HT-29 (cell line): ENCODE measurements around the gene PKM. TPM values are rescaled to one million over a fixed set of nuclear protein-coding genes. Genes with fewer than 3 reads are reported as not detected.

ENCODE experiments used
- DNase-seq: peaks from one replicate; pipeline ENCODE4 v3.0.0-alpha.2; 2015; ENCODE audit warnings: low spot score
- total RNA-seq: library from RNA; depleted of rRNA; stranded (reverse); fragments of >200 nt; shearing (Covaris generic); gene quantifications from 2 replicates; pipeline ENCODE4 v1.2.3, GENCODE V29; 2014

PKM gene
- total RNA-seq, 1 experiment from 2014 or later: 1,702 TPM

DNA sequence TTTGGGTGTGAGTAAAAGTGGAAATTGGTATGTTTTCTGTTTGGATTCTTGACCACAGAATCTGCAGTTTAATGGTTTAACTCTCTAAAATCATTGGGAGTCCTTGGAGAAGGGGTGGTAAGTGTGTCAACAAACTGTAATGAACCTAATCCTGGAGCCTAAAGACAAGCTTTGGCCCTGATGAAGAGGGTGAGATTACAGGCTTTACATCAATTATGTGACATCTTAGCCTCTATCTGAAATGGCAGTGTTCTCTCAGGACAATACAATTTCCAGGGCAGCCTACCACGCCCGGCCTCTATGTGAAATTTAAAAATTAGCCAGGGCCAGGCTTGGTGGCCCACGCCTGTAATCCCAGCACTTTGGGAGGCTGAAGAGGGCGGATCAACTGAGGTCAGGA is 4.3 kb upstream of the PKM start:
- DNase-seq: no peak

GRCh38 chr15:72233769-72234168 is 2.8 kb upstream of the PKM start:
- DNase-seq: no peak

- peak; percentile 83 for DNase-seq
Observed at GRCh38 chr15:72231833-72232478, 966 bp upstream of the PKM start.

GRCh38 chr15:72230197-72231065 is 559 bp downstream of the PKM start:
- DNase-seq: peak; percentile 81

DNA sequence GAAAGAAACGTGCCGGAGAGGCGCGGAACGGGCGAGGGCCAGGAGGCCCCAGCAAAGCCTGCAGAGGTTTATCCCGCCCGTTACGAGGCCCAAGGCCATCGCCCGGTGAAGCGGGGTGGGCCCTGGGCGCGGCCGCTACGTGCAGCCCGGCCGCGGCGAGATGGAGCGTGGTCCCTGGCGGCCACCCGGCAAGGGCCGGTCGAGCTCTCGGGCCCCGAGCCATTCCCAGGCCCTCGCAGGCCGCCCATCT is 1.1 kb downstream of the PKM start:
- no peak for DNase-seq

DNA sequence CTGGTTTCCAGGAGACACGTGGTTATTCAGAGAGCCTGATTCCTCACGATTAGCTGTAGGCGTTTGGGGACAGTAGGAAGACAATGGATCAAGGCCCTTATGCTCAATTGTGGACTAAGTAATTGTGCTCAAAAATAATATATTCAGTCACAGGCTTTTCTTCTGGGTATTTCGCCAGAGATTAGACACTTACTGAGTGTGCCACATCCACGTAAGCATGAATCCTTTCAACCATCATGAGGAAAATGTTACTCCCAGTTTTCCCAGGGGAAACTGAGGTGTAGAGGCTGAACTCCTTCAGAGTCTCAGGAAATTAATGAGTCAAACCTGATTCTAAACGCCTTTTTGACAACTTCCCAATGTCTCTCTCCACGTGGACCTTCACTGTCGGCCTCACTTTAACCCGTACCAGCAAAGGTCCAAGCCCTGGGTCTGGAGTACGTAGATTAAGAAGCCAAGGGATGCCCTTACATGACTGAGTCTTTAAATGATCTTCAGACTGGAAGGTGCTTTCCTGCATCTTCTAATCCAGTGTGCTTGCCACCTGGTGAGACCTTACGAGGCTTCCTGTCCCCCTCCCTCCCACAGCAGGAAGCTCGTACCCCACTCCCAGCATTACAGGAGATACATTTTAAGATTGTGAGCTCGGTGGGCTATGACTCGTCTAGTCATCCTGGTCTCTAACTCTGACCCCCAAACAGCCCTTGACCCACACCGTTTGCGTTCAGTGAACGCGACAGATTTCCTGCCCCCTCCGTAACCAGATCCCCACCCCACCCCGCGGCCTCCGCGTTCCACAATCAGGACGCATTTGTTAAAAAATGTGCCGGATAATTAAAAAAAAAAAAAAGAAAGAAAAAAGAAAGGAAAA is 1.7 kb downstream of the PKM start:
- peak; percentile 38 for DNase-seq

DNA sequence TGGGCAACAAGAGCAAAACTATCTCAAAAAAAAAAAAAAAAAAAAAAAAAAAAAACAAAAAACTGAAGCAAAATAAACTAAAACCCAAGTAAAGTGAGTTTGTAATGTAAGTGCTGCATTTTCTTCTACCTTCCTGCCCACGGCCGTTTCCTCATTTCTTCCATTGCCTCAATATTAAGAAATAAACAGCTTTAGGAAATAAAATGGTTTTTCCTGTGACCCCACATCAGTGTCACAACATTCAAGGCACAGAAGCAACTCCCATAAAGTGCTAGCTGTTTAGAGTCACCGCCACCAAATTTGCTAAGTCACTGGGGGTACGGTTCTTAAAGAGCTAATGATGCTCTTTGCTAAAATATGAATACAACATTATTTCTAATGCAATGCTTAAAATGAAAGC is 3.3 kb downstream of the PKM start:
- DNase-seq: no peak

DNA sequence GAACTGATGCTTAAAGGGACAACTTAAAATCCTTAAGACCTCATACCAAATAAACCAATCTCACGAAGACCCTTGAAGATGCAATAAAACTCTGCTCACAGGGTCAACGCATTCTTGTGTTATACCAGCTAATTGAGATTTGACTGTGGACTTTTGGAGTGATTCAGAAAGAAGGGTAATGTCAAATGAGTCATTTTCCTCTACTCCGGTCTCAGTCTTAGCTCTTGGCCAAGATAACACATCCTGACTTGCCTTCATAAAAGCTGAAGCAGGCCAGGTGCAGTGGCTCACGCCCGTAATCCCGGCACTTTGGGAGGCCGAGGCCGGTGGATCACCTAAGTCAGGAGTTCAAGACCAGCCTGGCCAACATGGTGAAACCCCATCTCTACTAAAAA is 3.8 kb downstream of the PKM start:
- no peak for DNase-seq

GRCh38 chr15:72223278-72223677 is 7.7 kb downstream of the PKM start:
- DNase-seq: no peak

GRCh38 chr15:72222393-72222792 is 8.6 kb downstream of the PKM start:
- DNase-seq: peak; percentile 55

GRCh38 chr15:72220687-72221086 is 10.3 kb downstream of the PKM start:
- no peak for DNase-seq

DNA sequence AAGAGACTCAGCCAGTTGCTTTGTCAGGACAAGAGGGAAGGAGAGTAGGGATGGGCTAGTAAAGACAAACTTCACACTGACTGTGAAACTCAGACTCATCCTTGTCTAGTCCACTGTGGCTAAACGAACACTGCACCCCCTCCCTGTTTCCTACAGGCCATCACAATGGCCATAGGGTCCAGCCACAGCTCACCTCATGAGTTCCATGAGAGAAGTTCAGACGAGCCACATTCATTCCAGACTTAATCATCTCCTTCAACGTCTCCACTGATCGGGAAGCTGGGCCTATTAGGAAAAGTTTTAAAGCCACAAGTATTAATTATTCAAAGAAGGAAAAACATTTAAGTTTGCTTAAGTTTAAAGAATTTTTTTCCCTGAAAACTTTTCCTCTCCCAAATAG is 13.8 kb downstream of the PKM start:
- DNase-seq: no peak

- DNase-seq: no peak
Observed at GRCh38 chr15:72216079-72216478, 14.9 kb downstream of the PKM start.

DNA sequence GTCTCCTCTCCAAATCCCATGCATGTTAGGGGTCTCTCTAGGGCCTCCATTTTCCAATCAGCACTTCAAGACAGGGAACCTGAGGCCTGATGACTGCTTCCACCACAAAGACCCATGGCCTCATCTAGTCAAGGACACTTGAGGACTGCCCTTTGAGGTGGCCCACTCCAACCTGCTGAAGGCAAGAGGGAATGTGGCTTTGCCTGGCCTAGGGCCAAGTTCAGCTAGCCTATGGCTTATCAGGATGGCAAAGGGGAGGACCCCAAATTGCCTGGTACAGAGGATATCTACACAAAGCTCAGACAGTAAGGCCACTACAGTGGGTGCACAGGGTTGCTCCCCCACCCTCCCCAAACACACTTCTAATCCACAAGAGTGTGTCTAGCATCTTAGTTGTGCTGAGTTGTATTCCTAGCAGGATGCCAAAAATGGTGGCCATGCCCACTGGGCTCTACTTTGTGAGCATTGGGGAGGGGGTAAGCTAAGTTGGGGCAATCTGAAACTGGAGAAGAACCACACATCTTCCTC is 23.4 kb downstream of the PKM start:
- DNase-seq: no peak

GRCh38 chr15:72206677-72207000 is 24.4 kb downstream of the PKM start:
- DNase-seq: no peak

- no peak for DNase-seq
Observed at GRCh38 chr15:72205896-72206676, 24.9 kb downstream of the PKM start.

GRCh38 chr15:72205273-72205672 is 25.7 kb downstream of the PKM start:
- no peak for DNase-seq

DNA sequence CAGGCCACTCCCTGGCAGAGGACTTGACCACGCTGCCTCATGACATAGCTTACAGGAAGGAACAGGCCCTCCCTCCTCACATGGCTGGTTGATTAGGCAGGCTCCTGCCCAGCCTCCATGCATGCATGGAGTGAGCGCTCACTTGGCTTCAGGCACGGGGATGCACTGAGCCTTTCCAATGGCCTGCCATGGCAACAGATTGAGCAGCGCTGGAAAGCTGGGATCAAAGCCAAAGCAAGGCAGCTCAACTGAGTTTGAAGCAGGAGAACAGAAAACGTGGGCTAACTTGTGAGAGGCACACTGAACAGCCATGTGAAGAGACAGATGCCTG is 27.5 kb downstream of the PKM start:
- DNase-seq: no peak

- no peak for DNase-seq
Observed at GRCh38 chr15:72202801-72203506, 28.0 kb downstream of the PKM start.

- DNase-seq: no peak
Observed at GRCh38 chr15:72202302-72202701, 28.7 kb downstream of the PKM start.

GRCh38 chr15:72201391-72201921 is 29.5 kb downstream of the PKM start:
- no peak for DNase-seq
